Stimulated activated effector memory CD8-positive, alpha-beta T cell treated with anti-CD3 and anti-CD28 coated beads, Interleukin-12 subunit alpha, Interleukin-12 subunit beta, amount 100 ng/mL, for 72 hours (primary cell): Measurements from ENCODE around the gene RHOF.

Source experiments
- ATAC-seq: fragments of 150-1000 bp; cut with Tn5 transposase; 2 replicates; pipeline ENCODE4 v1.10.0; 2021
- DNase-seq, 2 donors: peaks; one replicate each; pipeline ENCODE4 v3.0.0; 2021 to 2022; ENCODE audit warnings: low spot score in 2 of 2
- H3K27ac Mint-ChIP-seq: one replicate; pipeline ENCODE4 v1.8.0; 2022; ENCODE audit warnings: mild to moderate bottlenecking, mixed read lengths
- H3K36me3 Mint-ChIP-seq: one replicate; pipeline ENCODE4 v1.8.0; 2022; ENCODE audit warnings: mild to moderate bottlenecking, mixed read lengths
- H3K4me1 Mint-ChIP-seq: one replicate; pipeline ENCODE4 v1.8.0; 2022; ENCODE audit warnings: mixed read lengths
- H3K4me3 Mint-ChIP-seq: one replicate; pipeline ENCODE4 v1.8.0; 2022; ENCODE audit warnings: mild to moderate bottlenecking, mixed read lengths
- H3K9me3 Mint-ChIP-seq: one replicate; pipeline ENCODE4 v1.8.0; 2022; ENCODE audit warnings: mixed read lengths

The RHOF gene

DNA sequence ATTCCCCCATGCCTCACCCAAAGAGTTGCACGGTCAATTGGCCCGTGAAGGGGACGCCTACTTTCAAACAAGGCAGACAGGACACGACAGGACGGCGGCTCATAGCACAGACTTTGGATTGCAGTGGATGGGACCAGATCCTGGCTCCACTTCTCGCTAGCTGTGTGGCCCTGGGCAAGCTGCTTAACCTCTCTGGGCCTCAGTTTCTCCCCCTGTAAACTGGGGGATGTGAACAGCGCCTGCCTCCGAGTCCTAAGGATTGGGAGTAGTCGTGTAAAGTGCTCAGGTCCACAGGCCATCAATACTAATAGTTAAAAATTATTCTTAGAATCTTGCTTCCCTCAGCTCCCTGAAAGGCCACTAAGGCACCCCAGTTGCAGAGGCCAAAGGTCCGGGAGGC is 13.1 kb downstream of the RHOF start:
- H3K9me3 Mint-ChIP-seq, result no peaks in the 10 kb centered on the region

DNA sequence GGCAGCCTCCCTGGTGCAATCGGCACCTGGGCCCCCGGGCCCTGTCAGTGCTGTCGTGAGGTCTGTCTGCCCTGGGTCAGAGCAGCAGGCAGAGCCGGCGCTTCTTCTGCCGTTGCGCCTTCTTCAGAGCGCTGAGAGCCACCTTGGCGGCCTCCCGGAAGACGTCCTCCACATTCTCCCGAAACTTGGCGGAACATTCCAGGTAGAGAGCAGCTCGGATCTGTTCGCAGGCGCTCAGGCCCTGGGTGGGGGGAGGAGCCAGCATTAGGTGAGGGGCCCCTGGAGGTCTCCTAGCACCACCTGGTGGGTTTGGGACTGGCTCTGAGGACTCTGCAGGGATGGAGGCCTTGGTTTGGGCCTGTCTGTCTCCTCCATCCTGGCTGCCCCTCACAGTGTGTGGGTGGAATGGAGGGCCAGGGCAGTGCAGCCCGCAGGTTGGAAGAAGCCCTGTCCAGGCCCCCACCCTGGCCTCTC is 14.0 kb downstream of the RHOF start:
- peak overlapping the region; percentile 94 for H3K27ac Mint-ChIP-seq
- no peaks in the 10 kb centered on the region for H3K9me3 Mint-ChIP-seq
- peaks cover 49% of the 10 kb centered on the region for H3K4me1 Mint-ChIP-seq
- peaks cover 91% of the 10 kb centered on the region for H3K36me3 Mint-ChIP-seq
- ATAC-seq, result no peak
- DNase-seq, result no peak
- H3K4me3 Mint-ChIP-seq, result no peak overlapping the region

More for the DNA sequence above, 13.1 kb downstream of the RHOF start:
- Mint-ChIP-seq H3K27ac (peak overlapping the region; percentile 94), H3K36me3 (peaks cover 91% of the 10 kb centered on the region), H3K4me1 (peaks cover 57% of the 10 kb centered on the region), H3K4me3 (peak overlapping the region; percentile 91)
- DNase-seq, result no peak
- no peak for ATAC-seq

DNA sequence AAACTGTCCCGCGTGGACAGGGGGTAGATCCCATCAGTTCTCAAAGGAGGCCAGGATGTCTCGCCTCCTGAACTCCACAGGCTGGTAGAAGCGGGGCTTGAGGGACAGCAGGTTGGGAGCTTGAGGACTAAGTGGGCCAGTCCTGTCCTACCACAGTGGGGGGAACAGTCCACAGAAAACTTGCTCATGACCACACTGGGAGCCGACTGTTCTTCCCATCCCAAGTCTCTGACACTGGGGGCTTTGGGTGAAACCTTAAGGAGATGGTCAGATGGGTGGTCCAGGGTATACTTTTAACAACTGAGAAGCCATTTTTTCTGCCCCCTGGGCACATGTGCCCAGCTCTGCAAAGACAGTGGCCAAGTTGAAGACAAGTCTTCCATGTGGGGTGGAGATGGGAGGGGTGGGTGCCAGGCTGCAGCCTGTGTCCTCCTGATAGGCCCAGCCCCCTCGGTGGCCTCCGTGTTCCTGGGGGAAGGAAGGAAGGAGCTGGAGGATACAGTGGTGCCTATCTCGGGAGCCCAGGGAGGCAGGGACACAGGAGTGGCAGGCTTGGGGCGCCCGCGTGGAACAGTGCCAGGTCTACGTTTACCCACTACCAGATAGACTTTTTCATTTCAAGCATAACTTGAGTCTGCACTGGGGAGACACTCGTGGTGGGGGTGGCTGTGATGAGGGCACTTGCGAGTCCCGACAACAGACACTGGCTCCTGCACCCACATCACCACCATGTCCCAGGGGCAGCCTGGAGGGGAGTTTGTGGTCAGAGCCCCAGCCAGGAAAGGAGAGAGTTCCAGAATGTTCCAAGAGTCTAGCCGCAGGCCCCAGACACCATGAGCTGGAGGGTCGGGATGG is 14.7 kb downstream of the RHOF start:
- no peaks in the 10 kb centered on the region for H3K9me3 Mint-ChIP-seq
- no peak for ATAC-seq
- H3K4me1 Mint-ChIP-seq, result peaks cover 42% of the 10 kb centered on the region
- DNase-seq, result no peak
- H3K4me3 Mint-ChIP-seq, result no peak overlapping the region
- peaks cover 90% of the 10 kb centered on the region for H3K36me3 Mint-ChIP-seq
- H3K27ac Mint-ChIP-seq, result peak overlapping the region; percentile 94

DNA sequence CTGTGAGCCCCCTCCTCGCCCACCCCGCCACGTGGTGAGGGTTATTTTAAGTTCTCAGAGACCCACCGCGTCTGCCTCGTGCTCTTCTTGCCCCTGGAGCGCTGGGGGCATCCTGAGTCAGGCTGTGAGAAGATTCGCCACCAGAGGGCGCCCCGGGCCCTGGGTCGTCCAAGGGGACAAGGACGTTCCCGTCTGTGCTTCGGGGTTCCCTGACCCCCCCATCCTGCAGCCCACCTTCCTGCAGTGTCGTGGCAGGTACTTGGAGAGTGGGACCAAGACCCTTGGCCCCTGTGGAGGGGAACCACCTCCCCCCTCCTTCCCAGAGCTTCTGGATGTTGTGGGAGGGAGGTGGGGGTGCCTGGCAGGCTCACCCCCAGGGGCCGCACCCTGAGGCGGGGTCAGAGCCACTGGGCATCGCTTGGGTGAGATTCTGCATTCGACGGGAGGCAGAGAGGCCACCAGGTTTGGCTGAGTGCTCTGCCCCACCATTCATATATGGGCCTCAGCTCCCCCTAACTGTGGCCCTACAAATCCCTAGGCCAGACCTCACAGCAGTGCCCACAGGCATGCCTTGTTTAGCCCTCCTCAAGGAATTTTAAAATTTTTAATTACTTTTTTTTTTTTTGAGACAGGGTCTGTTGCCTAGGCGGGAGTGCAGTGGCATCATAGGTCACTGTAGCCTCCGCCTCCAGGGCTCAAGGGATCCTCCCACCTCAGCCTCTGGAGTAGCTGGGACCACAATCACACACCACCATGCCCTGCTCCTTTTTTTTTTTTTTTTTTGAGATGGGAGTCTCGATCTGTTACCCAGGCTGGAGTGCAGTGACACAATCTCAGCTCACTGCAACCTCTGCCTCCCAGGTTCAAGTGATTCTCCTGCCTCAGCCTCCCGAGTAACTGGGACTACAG is 17.0 kb downstream of the RHOF start:
- Mint-ChIP-seq H3K9me3 (no peaks in the 10 kb centered on the region), H3K27ac (peak overlapping the region; percentile 80), H3K4me3 (no peak overlapping the region), H3K4me1 (peaks cover 29% of the 10 kb centered on the region), H3K36me3 (peaks cover 78% of the 10 kb centered on the region)
- ATAC-seq, result peak; percentile 79
- peak; percentile 96 to 97 for DNase-seq

DNA sequence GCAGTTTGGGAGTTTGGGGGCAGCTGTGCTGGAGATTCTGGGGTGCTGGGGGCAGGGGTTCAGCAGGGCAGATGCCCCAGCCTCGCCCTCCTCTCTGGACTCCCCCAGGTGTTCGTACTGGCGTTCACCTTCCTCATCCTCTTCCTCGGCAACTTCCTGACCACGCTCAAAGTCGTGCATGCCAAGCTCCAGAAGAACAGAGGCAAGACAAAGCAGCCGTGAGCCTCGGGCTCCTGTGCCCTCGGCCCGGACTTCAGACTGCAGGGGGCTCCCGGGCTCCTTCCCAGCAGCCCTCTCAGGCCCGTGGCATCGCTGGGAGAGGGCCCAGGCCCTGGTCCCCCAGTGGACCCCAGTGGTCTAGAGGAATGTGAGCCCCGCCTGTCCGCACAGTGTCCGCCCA is 18.0 kb downstream of the RHOF start:
- Mint-ChIP-seq H3K4me3 (no peak overlapping the region), H3K27ac (no peak overlapping the region)

DNA sequence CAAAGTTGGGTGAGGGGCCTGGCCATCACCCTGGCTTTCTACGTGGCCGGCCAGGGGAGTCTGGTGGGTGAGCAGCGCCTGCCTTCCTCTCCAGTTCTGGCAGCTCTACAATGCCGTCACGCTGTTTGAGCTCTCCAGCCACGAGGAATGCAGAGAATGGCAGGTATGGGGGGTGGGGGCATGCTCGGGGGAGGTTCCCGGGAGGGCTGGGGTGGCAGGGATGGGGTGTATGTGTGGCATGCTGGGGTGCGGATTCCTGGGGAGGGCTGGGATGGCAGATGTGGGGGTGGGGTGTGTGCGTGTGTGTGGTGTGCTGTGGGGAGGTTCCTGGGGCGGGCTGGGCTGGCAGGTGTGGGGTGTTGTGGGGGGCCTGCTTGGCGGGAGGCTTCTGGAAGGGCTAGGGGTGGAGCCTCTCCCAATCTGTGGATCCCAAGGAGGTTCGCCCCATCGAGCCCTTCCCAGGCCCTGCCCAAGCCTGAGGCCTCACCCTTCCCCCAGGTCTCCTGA is 18.5 kb downstream of the RHOF start:
- H3K27ac Mint-ChIP-seq, result no peak overlapping the region
- no peak overlapping the region for H3K4me3 Mint-ChIP-seq
- DNase-seq (no peak), ATAC-seq (no peak)
- H3K36me3 Mint-ChIP-seq, result peaks cover 63% of the 10 kb centered on the region
- H3K9me3 Mint-ChIP-seq, result no peaks in the 10 kb centered on the region
- H3K4me1 Mint-ChIP-seq, result peaks cover 22% of the 10 kb centered on the region

More for the DNA sequence above, 18.0 kb downstream of the RHOF start:
- ATAC-seq (no peak), DNase-seq (no peak)
- peaks cover 22% of the 10 kb centered on the region for H3K4me1 Mint-ChIP-seq
- H3K9me3 Mint-ChIP-seq, result no peaks in the 10 kb centered on the region
- H3K36me3 Mint-ChIP-seq, result peaks cover 68% of the 10 kb centered on the region

DNA sequence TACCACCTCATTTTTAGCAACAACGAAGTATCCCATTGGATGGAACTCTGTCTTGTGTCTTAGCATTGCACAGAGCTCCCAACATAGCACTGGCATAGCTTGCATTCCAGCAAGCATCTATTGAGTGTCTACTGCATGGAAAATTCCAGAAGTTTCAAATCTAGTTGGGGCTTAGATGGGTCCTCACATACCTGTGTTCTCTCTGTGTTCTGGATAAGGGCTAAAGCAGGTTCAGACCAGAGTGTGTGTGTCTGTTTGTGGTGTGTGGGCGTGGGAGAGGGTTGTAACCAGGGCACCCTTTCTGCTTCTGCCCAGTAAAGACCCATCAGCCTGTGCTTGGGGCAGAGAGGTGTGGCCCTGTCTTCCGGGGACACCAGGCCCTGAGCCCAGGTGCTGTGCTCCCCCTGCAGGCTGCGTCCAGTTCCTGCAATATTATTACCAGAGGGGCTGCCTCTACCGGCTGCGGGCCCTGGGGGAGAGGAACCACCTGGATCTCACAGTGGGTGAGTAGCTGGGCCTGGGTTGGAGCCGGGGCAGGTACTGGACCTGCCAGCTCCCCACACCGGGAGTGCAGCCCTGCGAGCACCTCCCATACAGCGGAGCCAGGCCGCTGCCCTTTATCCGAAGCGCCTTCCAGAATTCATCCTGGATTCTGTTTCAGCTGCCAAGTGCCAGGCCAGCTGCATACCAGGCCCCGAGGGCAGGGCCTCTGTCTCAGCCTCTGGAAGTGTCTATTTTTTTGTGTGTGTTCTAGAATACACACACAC is 20.3 kb downstream of the RHOF start:
- Mint-ChIP-seq H3K9me3 (no peaks in the 10 kb centered on the region), H3K4me1 (peaks cover 15% of the 10 kb centered on the region), H3K4me3 (no peak overlapping the region), H3K36me3 (peaks cover 45% of the 10 kb centered on the region), H3K27ac (peak overlapping the region; percentile 52)
- DNase-seq (peak; percentile 77 to 88), ATAC-seq (peak; percentile 88)

DNA sequence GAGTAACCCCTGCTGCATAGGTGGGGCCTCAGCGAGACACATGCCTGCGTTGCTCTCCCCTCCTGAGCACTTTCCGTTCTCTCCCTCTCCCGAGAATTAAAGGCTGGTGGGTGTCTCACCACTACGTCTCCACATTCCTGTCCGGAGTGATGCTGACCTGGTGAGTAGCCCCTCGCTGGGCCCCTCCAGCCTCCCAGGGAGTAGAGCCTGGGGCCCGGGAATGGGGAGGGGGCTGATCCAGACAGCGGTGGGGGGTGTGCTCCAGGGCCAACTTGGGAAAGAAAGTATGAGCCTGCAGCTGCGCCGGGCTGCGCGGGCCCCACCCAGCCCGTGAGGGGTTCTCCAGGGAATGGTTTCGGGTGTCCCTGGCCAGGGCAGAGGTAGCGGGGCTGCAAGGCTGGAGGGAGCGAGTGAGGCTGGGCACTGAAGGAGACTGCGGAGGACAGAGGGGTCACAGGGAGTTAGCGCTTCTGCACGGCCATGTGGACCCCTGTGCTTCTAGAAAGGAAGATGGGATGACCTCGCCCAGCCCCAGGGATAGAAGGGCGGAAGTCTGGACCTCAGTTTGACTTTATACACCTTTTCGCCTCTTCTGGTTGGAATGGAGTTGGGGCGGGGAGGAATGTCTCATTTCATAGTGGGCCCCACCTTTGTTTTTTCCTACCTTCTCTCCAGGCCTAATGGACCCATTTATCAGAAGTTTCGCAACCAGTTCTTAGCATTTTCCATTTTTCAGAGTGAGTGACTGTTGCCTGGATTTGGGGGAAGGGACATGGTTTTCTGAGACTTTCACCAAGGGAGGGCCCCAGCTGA is 22.5 kb downstream of the RHOF start:
- Mint-ChIP-seq H3K27ac (no peak overlapping the region), H3K36me3 (peaks cover 25% of the 10 kb centered on the region), H3K9me3 (no peaks in the 10 kb centered on the region), H3K4me1 (peaks cover 11% of the 10 kb centered on the region), H3K4me3 (no peak overlapping the region)
- ATAC-seq (no peak), DNase-seq (no peak)

DNA sequence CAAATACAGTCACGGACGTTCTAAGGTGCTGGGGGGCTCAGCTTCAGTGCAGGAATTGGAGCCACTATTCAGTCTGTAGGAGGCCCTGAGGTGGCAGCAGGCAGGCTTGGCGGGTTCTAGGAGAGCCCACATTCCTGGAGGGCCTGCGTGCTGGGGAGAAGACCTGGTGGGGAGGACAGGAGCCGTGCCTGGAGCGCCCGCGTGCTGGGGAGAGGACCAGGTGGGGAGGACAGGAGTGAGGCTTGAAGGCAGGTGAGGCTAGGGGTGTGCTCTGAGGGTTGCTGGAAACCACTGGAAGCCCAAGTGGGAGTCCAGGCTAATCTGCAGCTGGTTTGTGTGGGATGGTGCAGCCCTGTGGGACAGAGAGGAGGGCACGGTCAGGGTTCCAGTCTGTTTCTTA is 23.1 kb downstream of the RHOF start:
- H3K9me3 Mint-ChIP-seq, result no peaks in the 10 kb centered on the region
- ATAC-seq (no peak), DNase-seq (no peak)
- peaks cover 20% of the 10 kb centered on the region for H3K36me3 Mint-ChIP-seq
- H3K27ac Mint-ChIP-seq, result no peak overlapping the region
- no peak overlapping the region for H3K4me3 Mint-ChIP-seq
- peaks cover 9% of the 10 kb centered on the region for H3K4me1 Mint-ChIP-seq

DNA sequence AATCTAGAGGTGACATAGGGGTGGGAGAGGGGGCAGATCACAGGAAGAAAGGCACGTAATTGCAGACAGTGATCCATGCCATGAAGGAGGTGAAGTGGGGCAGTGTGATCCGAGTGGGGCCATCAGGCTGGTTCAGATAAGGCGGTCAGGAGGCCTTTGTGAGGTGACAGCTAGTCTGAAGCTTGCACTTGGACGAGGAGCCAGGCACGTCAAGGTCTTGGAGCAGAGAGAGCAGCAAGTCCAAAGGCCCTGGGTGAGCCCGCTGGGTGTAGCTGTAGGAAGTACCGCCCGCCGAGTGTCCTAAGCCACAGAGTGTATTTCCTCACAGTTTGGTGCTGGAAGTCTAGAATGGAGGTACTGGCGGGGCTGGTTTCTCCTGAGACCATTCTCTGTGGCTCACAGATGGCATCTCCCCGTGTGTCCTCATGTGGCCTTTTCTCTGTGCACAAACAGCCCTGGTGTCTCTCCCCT is 23.6 kb downstream of the RHOF start:
- Mint-ChIP-seq H3K27ac (peak overlapping the region; percentile 54), H3K36me3 (peaks cover 15% of the 10 kb centered on the region), H3K4me1 (peaks cover 9% of the 10 kb centered on the region), H3K9me3 (no peaks in the 10 kb centered on the region), H3K4me3 (no peak overlapping the region)
- ATAC-seq (no peak), DNase-seq (no peak)

DNA sequence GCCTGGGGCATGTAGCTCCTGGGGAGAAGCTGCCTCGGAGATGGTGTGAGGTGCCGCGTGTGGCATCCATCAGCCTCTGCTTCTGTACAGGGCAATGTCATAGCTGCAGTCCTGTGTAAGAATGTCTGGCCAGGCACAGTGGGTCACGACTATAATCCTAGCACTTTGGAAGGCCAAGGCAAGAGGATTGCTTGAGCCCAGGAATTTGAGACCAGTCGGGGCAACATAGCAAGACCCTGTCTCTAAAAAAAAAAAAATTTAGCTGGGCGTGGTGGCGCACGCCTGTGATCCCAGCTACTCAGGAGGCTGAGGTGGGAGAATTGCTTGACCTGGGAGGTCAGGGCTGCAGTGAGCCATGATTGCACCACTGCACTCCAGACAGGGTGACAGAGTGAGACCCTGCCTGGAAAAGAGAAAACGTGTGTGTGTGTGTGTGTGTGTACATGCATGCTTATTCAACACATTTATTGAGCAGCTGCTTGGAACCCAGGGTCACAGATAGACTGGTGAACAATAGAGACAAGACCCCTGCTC is 24.1 kb downstream of the RHOF start:
- peaks cover 9% of the 10 kb centered on the region for H3K4me1 Mint-ChIP-seq

DNA sequence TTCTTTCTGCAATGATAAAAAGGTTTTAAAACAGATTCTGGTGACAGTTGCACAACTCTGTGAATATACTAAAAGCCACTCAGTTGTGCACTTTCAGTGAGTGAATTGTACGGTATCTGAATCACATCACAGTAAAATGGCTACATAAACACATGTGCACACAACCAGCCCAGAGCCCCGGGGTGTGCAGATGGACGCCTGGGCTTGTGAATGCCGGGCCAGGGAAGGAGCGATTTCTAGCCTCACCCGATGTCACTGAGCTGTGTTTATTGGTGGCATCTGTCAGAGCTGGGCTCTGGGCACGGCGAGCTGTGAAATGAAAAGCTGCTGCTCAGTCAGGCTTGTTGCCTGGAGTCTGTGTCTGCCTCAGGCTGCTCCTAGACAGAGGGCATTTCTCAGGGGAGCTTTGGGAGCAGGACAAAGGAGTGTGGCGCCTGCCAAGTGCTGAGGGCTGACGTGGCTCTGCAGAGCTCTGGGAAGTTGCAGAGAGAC is 25.9 kb downstream of the RHOF start:
- H3K9me3 Mint-ChIP-seq, result no peaks in the 10 kb centered on the region
- no peaks in the 10 kb centered on the region for H3K4me1 Mint-ChIP-seq
- DNase-seq (no peak), ATAC-seq (no peak)
- no peaks in the 10 kb centered on the region for H3K36me3 Mint-ChIP-seq
- no peak overlapping the region for H3K27ac Mint-ChIP-seq
- no peak overlapping the region for H3K4me3 Mint-ChIP-seq

More for the DNA sequence above, 24.1 kb downstream of the RHOF start:
- Mint-ChIP-seq H3K4me3 (no peak overlapping the region), H3K36me3 (peaks cover 10% of the 10 kb centered on the region), H3K9me3 (no peaks in the 10 kb centered on the region), H3K27ac (peak overlapping the region; percentile 54)
- ATAC-seq (no peak), DNase-seq (no peak)

DNA sequence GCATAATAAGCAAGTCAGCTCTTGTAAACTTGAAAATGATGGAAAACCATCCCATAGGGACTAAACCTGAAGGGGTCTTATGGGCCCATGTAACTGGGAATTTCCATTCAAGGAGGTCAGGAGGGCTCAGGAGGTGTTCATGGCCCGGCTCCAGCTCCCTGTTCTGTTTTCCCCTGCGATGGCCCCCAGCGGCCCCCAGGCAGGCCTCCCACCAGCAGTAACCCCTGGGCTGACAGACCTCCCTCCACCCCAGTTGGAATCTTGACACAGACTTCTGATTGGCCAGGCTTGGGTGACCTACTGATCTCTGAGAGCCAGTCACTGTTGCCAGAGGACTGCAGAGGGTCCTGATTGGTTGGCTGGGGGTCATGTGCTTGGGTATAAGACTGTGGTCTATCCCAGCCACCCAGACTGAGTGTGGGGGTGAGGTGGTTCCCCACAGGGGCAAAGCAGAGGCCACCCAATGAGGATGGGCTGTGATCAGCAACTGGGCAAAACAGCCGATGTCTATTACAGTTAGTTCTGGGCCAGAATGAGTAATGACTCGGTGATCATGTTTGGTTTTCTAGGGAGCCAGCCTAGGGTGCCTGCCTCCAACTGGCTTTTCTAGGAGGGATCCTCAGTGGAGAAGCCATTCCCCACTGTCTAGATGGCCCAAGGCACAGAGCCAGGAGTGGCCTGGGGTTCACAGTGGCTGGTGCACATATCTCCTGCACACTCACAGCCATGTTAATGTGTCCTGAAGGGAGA is 27.0 kb downstream of the RHOF start:
- ATAC-seq (peak; percentile 53), DNase-seq (no peak)
- Mint-ChIP-seq H3K4me3 (no peak overlapping the region), H3K36me3 (no peaks in the 10 kb centered on the region), H3K4me1 (peaks cover 4% of the 10 kb centered on the region), H3K27ac (no peak overlapping the region), H3K9me3 (no peaks in the 10 kb centered on the region)
